LNCaP clone FGC (cell line): ENCODE data around the gene PCDHA7.
"Not testable (repeated sequence)": the region's sequence is repeated elsewhere in the genome, so short reads cannot be mapped to it uniquely, and the experiment has no call there.

Experiments
- DNase-seq: peaks from one replicate; pipeline ENCODE4 v3.0.0-alpha.2; 2011; ENCODE audit warnings: low read depth
- H3K4me3 ChIP-seq: 2 replicates; pipeline ENCODE4 v1.5.1; 2011; ENCODE audit warnings: mild to moderate bottlenecking, low read depth, low read length, control low read depth
- CTCF ChIP-seq: IDR thresholded peaks from 2 replicates; pipeline ENCODE4 v1.5.1; 2012; ENCODE audit warnings: mild to moderate bottlenecking; ENCODE audit not compliant: control insufficient read depth, insufficient read depth; ENCODE audit errors: extremely low read depth

Gene PCDHA7

GRCh38 chr5:140808889-140809291, 25.2 kb upstream of the PCDHA7 start:
- no peak for TF ChIP-seq CTCF
- H3K4me3 ChIP-seq: no peak overlapping the region

GRCh38 chr5:140821375-140822280, 12.4 kb upstream of the PCDHA7 start, which contains the start of gene PCDHA5:
Gene PCDHA5, plus strand, starts transcription at chr5:140821613.
- no peak for DNase-seq
- H3K4me3 ChIP-seq: no peak within 1 kb of the TSS
- TF ChIP-seq CTCF: peak; percentile 69

More at GRCh38 chr5:140808889-140809291, 25.2 kb upstream of the PCDHA7 start:
- no peak for DNase-seq

- DNase-seq: no peak
- TF ChIP-seq CTCF: no peak
- H3K4me3 ChIP-seq: no peak overlapping the region
These were observed 11.8 kb upstream of the PCDHA7 start for GRCh38 chr5:140822281-140822629.

GRCh38 chr5:140822969-140823368, 11.1 kb upstream of the PCDHA7 start:
- not testable (repeated sequence) for H3K4me3 ChIP-seq, DNase-seq

GRCh38 chr5:140823475-140823874, 10.6 kb upstream of the PCDHA7 start:
- TF ChIP-seq CTCF: no peak
- DNase-seq: no peak
- no peak overlapping the region for H3K4me3 ChIP-seq

GRCh38 chr5:140827704-140828361, 6.2 kb upstream of the PCDHA7 start, which contains the start of gene PCDHA6:
Gene PCDHA6, plus strand, starts transcription at chr5:140827960. Its CDS starts 132 bp downstream, at chr5:140828092.
- DNase-seq: no peak
- TF ChIP-seq CTCF: peak; percentile 25; the same call in 1 of the 2 replicates
- no peak within 1 kb of the TSS for H3K4me3 ChIP-seq

- TF ChIP-seq CTCF: peak; percentile 38; the same call in 1 of the 2 replicates
- H3K4me3 ChIP-seq: no peak overlapping the region
- DNase-seq: no peak
These were observed 5.7 kb upstream of the PCDHA7 start for GRCh38 chr5:140828362-140828737.

- not testable (repeated sequence) for H3K4me3 ChIP-seq, DNase-seq
These were observed 4.3 kb upstream of the PCDHA7 start for GRCh38 chr5:140829511-140830501.

GRCh38 chr5:140834439-140835008, 455 bp downstream of the PCDHA7 start:
- H3K4me3 ChIP-seq: not testable (repeated sequence)

More at GRCh38 chr5:140834439-140835008, 455 bp downstream of the PCDHA7 start:
- not testable (repeated sequence) for DNase-seq
